HG02759 (cell line): Measurements from ENCODE around the gene UCP2.

Source experiments
- ATAC-seq: cut with Tn5 transposase; IDR thresholded peaks from one replicate; pipeline ENCODE4 v1.9.1; 2021; ENCODE audit warnings: mild to moderate bottlenecking, moderate library complexity; ENCODE audit not compliant: unreplicated experiment

The UCP2 gene

GRCh38 chr11:74010306-74011300, 28.0 kb upstream of the UCP2 start:
- no peak for ATAC-seq

- ATAC-seq = no peak
Measured at GRCh38 chr11:74009675-74010305, 27.1 kb upstream of the UCP2 start.

GRCh38 chr11:74009230-74009547, 26.5 kb upstream of the UCP2 start:
- ATAC-seq = no peak

GRCh38 chr11:74008373-74009229, 26.0 kb upstream of the UCP2 start, which contains the start of gene UCP3:
UCP3 (minus strand) TSS chr11:74009085; CDS start chr11:74007042, 2,043 bp downstream.
- ATAC-seq = no peak

- ATAC-seq = no peak
Measured at GRCh38 chr11:74007691-74008372, 25.2 kb upstream of the UCP2 start.

GRCh38 chr11:74006743-74007304, 24.2 kb upstream of the UCP2 start:
- no peak for ATAC-seq

GRCh38 chr11:74005721-74006517, 23.3 kb upstream of the UCP2 start:
- no peak for ATAC-seq

- no peak for ATAC-seq
Measured at GRCh38 chr11:74004759-74005615, 22.3 kb upstream of the UCP2 start.

- no peak for ATAC-seq
Measured at GRCh38 chr11:74004046-74004695, 21.5 kb upstream of the UCP2 start.

- ATAC-seq = no peak
Measured at GRCh38 chr11:74002832-74003231, 20.2 kb upstream of the UCP2 start.

GRCh38 chr11:74001822-74002286, 19.2 kb upstream of the UCP2 start:
- no peak for ATAC-seq

- ATAC-seq = no peak
Measured at GRCh38 chr11:74000307-74001133, 17.9 kb upstream of the UCP2 start.

GRCh38 chr11:73999581-74000306, 17.1 kb upstream of the UCP2 start:
- no peak for ATAC-seq

- ATAC-seq = no peak
Measured at GRCh38 chr11:73998846-73999575, 16.4 kb upstream of the UCP2 start.

- ATAC-seq = no peak
Measured at GRCh38 chr11:73997120-73997770, 14.6 kb upstream of the UCP2 start.
